GM12892 (cell line): ENCODE results near the gene JPT2.

Experiments used
- POLR2A ChIP-seq: IDR thresholded peaks from 2 replicates; pipeline ENCODE4 v1.6.1; 2011; ENCODE audit warnings: low read depth, low read length, control low read depth
- POLR2AphosphoS5 ChIP-seq: IDR thresholded peaks from 2 replicates; pipeline ENCODE4 v1.6.1; 2011; ENCODE audit warnings: low read depth, low read length, control low read depth

GRCh38 chr16:1674751-1675664 lies 3.1 kb upstream of the JPT2 start:
- TF ChIP-seq POLR2A (no peak), POLR2AphosphoS5 (no peak)
